ENCODE data around the gene GNG10. TPM values are rescaled to one million over a fixed set of nuclear protein-coding genes. Genes with fewer than 3 reads are reported as not detected.
"Not testable (repeated sequence)": the region's sequence is repeated elsewhere in the genome, so short reads cannot be mapped to it uniquely, and the experiment has no call there.

GNG10 gene
- total RNA-seq, 4 donors from 2014 or later: 98.4 to 120 (median 104) TPM

- ATAC-seq (ENCODE audit: low FRiP score) (no peak), DNase-seq (ENCODE audit: low spot score) (no peak)
- no peak for TF ChIP-seq CTCF (IDR thresholded peaks at IDR 0.05)
Measured at GRCh38 chr9:111663301-111663823, 2.0 kb downstream of the GNG10 start.

- ATAC-seq (ENCODE audit: low FRiP score): no peak
- no peak for DNase-seq (ENCODE audit: low spot score)
- no peak for TF ChIP-seq CTCF (IDR thresholded peaks at IDR 0.05)
Measured at GRCh38 chr9:111668026-111668573, 6.7 kb downstream of the GNG10 start.

GRCh38 chr9:111668601-111669000, 7.2 kb downstream of the GNG10 start:
- ATAC-seq (ENCODE audit: low FRiP score); DNase-seq (ENCODE audit: low spot score): not testable (repeated sequence)

- no peak for ATAC-seq (ENCODE audit: low FRiP score)
- TF ChIP-seq CTCF (IDR thresholded peaks at IDR 0.05): no peak
- DNase-seq (ENCODE audit: low spot score): no peak
Measured at GRCh38 chr9:111674319-111674718, 12.9 kb downstream of the GNG10 start.

- ATAC-seq (ENCODE audit: low FRiP score): no peak
- no peak for DNase-seq (ENCODE audit: low spot score)
- no peak for TF ChIP-seq CTCF (IDR thresholded peaks at IDR 0.05)
Measured at GRCh38 chr9:111676116-111676515, 14.7 kb downstream of the GNG10 start.

- no peak for TF ChIP-seq CTCF (IDR thresholded peaks at IDR 0.05)
- DNase-seq (ENCODE audit: low spot score) (no peak), ATAC-seq (ENCODE audit: low FRiP score) (no peak)
Measured at GRCh38 chr9:111678293-111678692, 16.9 kb downstream of the GNG10 start.

GRCh38 chr9:111679199-111679598, 17.8 kb downstream of the GNG10 start:
- no peak for DNase-seq (ENCODE audit: low spot score)
- no peak for ATAC-seq (ENCODE audit: low FRiP score)
- TF ChIP-seq CTCF (IDR thresholded peaks at IDR 0.05): no peak

Data from omental fat pad (tissue), 4 donors.